ENCODE measurements around the gene HSD11B2.

HSD11B2 gene

DNA sequence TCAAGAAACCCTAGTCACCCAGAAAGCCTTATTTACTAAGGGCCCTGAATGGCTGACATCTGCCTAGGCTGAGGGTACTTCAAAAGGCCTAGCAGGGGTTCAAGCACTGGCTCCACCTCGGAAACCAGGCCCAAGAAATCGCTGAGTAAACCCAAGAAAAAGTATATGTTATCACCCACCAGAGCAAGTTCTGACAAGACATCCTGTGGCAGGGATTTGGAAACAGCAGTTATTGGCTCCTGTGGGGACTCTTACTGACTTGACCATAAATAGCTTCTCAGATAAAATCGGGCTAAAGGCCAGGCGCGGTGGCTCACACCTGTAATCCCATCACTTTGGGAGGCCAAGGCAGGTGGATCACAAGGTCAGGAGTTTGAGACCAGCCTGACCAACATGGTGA lies 37.8 kb downstream of the HSD11B2 start:
- Histone ChIP-seq H3K9me3 (ENCODE audit: control insufficient read depth in 5 of 5, low read length in 5 of 5) (no peaks in the 10 kb centered on the region), H3K4me3 (ENCODE audit: low read depth in 1 of 5, low read length in 5 of 5) (no peak overlapping the region), H3K4me1 (ENCODE audit: control insufficient read depth in 5 of 5, insufficient read depth in 5 of 5, low read length in 5 of 5) (peaks cover 7 to 56% (median 41%) of the 10 kb centered on the region in 5 donors), H3K27ac (ENCODE audit: low read depth, low read length) (no peak overlapping the region), H3K36me3 (ENCODE audit: control insufficient read depth in 5 of 5, insufficient read depth in 5 of 5, low read length in 5 of 5) (peaks cover 0 to 3% (median 0%) of the 10 kb centered on the region in 5 donors), H3K27me3 (ENCODE audit: control insufficient read depth in 5 of 5, insufficient read depth in 4 of 5, low read length in 5 of 5) (no peaks in the 10 kb centered on the region), H3K9ac (ENCODE audit: low read length in 5 of 5) (no peak overlapping the region)

GRCh38 chr16:67470359-67470758 lies 39.4 kb downstream of the HSD11B2 start:
- peak overlapping the region in 3 of 5 donors; percentile 5 to 44 (median 30) for H3K9ac ChIP-seq (ENCODE audit: low read length in 5 of 5)
- H3K4me1 ChIP-seq (ENCODE audit: control insufficient read depth in 5 of 5, insufficient read depth in 5 of 5, low read length in 5 of 5) = peaks cover 5 to 43% (median 40%) of the 10 kb centered on the region in 5 donors
- no peak overlapping the region for H3K27ac ChIP-seq (ENCODE audit: low read depth, low read length)
- no peaks in the 10 kb centered on the region for H3K9me3 ChIP-seq (ENCODE audit: control insufficient read depth in 5 of 5, low read length in 5 of 5)
- peaks cover 0 to 3% (median 0%) of the 10 kb centered on the region in 5 donors for H3K36me3 ChIP-seq (ENCODE audit: control insufficient read depth in 5 of 5, insufficient read depth in 5 of 5, low read length in 5 of 5)
- no peak overlapping the region for H3K4me3 ChIP-seq (ENCODE audit: low read depth in 1 of 5, low read length in 5 of 5)
- no peaks in the 10 kb centered on the region for H3K27me3 ChIP-seq (ENCODE audit: control insufficient read depth in 5 of 5, insufficient read depth in 4 of 5, low read length in 5 of 5)

DNA sequence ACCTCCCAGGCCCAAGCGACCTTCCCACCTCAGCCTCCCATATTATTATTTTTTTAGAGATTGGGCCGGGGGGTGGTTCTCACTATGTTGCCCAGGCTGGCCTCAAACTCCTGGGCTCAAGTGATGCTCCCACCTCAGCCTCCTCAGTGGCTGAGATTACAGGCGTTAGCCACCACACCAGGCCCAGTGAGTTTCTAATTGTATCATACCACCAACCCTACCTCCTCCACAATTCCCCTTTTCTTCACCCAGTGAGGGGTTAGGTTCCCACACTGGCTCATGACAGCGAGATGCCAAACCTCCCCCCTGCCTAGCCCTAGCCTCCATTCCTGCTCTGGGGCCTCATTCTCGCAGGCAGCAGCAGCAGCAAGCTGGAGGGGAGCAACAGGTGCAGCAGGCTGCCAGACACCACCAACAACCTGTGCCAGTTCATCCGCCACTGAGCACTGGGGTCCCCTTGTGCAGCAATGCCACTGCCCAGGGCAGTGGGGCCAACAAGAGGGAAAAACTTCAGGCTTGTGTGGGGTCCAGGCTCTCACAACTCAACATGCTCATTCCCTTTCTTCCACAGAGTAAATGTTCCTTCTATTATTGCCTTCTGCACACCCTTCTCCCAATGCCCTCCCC lies 41.0 kb downstream of the HSD11B2 start:
- Histone ChIP-seq H3K4me3 (ENCODE audit: low read depth in 1 of 5, low read length in 5 of 5) (no peak overlapping the region), H3K27ac (ENCODE audit: low read depth, low read length) (no peak overlapping the region), H3K4me1 (ENCODE audit: control insufficient read depth in 5 of 5, insufficient read depth in 5 of 5, low read length in 5 of 5) (peaks cover 2 to 49% (median 35%) of the 10 kb centered on the region in 5 donors), H3K36me3 (ENCODE audit: control insufficient read depth in 5 of 5, insufficient read depth in 5 of 5, low read length in 5 of 5) (peaks cover 0 to 3% (median 0%) of the 10 kb centered on the region in 5 donors), H3K9me3 (ENCODE audit: control insufficient read depth in 5 of 5, low read length in 5 of 5) (no peaks in the 10 kb centered on the region), H3K9ac (ENCODE audit: low read length in 5 of 5) (peak overlapping the region in 1 of 5 donors; percentile 42), H3K27me3 (ENCODE audit: control insufficient read depth in 5 of 5, insufficient read depth in 4 of 5, low read length in 5 of 5) (no peaks in the 10 kb centered on the region)

- peaks cover 2 to 53% (median 43%) of the 10 kb centered on the region in 5 donors for H3K4me1 ChIP-seq (ENCODE audit: control insufficient read depth in 5 of 5, insufficient read depth in 5 of 5, low read length in 5 of 5)
- H3K36me3 ChIP-seq (ENCODE audit: control insufficient read depth in 5 of 5, insufficient read depth in 5 of 5, low read length in 5 of 5) = peaks cover 0 to 3% (median 0%) of the 10 kb centered on the region in 5 donors
- H3K9me3 ChIP-seq (ENCODE audit: control insufficient read depth in 5 of 5, low read length in 5 of 5) = no peaks in the 10 kb centered on the region
- no peak overlapping the region for H3K9ac ChIP-seq (ENCODE audit: low read length in 5 of 5)
- no peak overlapping the region for H3K4me3 ChIP-seq (ENCODE audit: low read depth in 1 of 5, low read length in 5 of 5)
- no peaks in the 10 kb centered on the region for H3K27me3 ChIP-seq (ENCODE audit: control insufficient read depth in 5 of 5, insufficient read depth in 4 of 5, low read length in 5 of 5)
- no peak overlapping the region for H3K27ac ChIP-seq (ENCODE audit: low read depth, low read length)
Observed at GRCh38 chr16:67474551-67475455, 43.9 kb downstream of the HSD11B2 start.

DNA sequence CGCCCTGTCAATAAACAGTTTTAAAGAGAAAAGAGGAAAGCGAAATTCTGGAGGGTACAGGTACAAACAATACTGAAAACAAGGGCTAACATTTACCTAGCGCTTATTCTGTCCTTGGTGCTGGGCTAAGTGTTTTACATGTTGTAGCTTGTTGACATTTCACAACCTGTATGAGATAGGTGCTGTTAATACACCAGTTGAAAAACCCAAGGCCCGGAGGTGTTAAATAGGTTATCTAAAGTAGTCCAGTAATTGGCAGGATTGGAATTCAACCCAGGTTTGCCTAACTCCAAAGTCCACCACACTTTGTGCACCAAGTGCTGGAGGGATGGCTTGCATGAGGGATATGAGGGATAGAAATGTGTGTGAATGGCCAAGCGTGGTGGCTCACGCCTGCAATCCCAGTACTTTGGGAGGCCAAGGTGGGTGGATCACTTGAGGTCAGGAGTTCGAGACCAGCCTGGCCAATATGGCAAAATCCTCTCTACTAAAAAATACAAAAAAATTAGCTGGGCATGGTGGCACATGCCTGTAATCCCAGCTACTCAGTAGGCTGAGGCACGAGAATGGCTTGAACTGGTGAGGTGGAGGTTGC lies 47.1 kb downstream of the HSD11B2 start:
- H3K9me3 ChIP-seq (ENCODE audit: control insufficient read depth in 5 of 5, low read length in 5 of 5) = no peaks in the 10 kb centered on the region
- peaks cover 0 to 3% (median 0%) of the 10 kb centered on the region in 5 donors for H3K36me3 ChIP-seq (ENCODE audit: control insufficient read depth in 5 of 5, insufficient read depth in 5 of 5, low read length in 5 of 5)
- no peaks in the 10 kb centered on the region for H3K27me3 ChIP-seq (ENCODE audit: control insufficient read depth in 5 of 5, insufficient read depth in 4 of 5, low read length in 5 of 5)
- no peak overlapping the region for H3K4me3 ChIP-seq (ENCODE audit: low read depth in 1 of 5, low read length in 5 of 5)
- no peak overlapping the region for H3K9ac ChIP-seq (ENCODE audit: low read length in 5 of 5)
- peaks cover 2 to 63% (median 44%) of the 10 kb centered on the region in 5 donors for H3K4me1 ChIP-seq (ENCODE audit: control insufficient read depth in 5 of 5, insufficient read depth in 5 of 5, low read length in 5 of 5)
- no peak overlapping the region for H3K27ac ChIP-seq (ENCODE audit: low read depth, low read length)

GRCh38 chr16:67480833-67481560 lies 50.1 kb downstream of the HSD11B2 start, which contains the start of gene ATP6V0D1:
Gene ATP6V0D1, minus strand, starts transcription at chr16:67481157. Its CDS starts 71 bp downstream, at chr16:67481086.
- H3K4me3 ChIP-seq (ENCODE audit: low read depth in 1 of 5, low read length in 5 of 5) = peak within 1 kb of the TSS; percentile 90 to 98 (median 95)
- no peaks in the 10 kb centered on the region for H3K9me3 ChIP-seq (ENCODE audit: control insufficient read depth in 5 of 5, low read length in 5 of 5)
- H3K4me1 ChIP-seq (ENCODE audit: control insufficient read depth in 5 of 5, insufficient read depth in 5 of 5, low read length in 5 of 5) = peaks cover 2 to 45% (median 41%) of the 10 kb centered on the region in 5 donors
- peaks cover 0 to 14% (median 7%) of the 10 kb centered on the region in 5 donors for H3K36me3 ChIP-seq (ENCODE audit: control insufficient read depth in 5 of 5, insufficient read depth in 5 of 5, low read length in 5 of 5)
- no peaks in the 10 kb centered on the region for H3K27me3 ChIP-seq (ENCODE audit: control insufficient read depth in 5 of 5, insufficient read depth in 4 of 5, low read length in 5 of 5)
- peak within 1 kb of the TSS; percentile 99 for H3K27ac ChIP-seq (ENCODE audit: low read depth, low read length)
- peak within 1 kb of the TSS; percentile 77 to 99 (median 99) for H3K9ac ChIP-seq (ENCODE audit: low read length in 5 of 5)

DNA sequence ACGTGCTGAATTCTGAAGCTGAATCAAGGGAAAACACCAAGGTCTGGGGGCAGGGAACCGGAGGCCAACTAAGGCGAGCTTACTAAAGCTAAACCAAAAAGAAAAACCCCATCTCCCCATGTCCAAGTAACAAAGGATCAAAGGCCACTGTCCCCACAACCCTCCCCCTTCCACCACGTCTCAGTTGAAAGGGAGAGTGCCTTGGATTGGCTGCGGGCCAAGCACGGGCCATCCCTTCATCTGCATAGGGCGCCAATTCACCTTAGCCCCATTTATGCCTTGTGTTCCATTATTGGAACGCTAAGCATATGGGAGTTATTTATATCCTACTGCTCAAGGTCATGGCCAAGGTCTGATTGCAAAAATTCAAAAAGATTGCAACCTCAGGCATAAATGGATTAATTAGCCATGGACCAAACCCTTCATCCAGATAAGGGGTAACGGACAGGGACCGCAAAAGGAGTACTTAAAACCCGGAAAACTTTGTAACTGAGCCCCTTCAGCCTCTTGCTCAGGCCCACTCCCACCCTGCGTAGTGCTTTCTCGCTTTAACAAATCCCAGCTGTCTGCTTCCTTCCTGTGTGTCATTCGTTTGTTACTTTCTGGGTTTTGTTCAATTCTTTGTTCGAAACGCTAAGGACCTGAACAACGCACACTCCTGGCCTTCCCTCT lies 50.8 kb downstream of the HSD11B2 start:
- Histone ChIP-seq H3K4me1 (ENCODE audit: control insufficient read depth in 5 of 5, insufficient read depth in 5 of 5, low read length in 5 of 5) (peaks cover 2 to 46% (median 42%) of the 10 kb centered on the region in 5 donors), H3K27ac (ENCODE audit: low read depth, low read length) (peak overlapping the region; percentile 75), H3K9ac (ENCODE audit: low read length in 5 of 5) (peak overlapping the region; percentile 76 to 80 (median 78)), H3K36me3 (ENCODE audit: control insufficient read depth in 5 of 5, insufficient read depth in 5 of 5, low read length in 5 of 5) (peaks cover 0 to 14% (median 7%) of the 10 kb centered on the region in 5 donors), H3K9me3 (ENCODE audit: control insufficient read depth in 5 of 5, low read length in 5 of 5) (no peaks in the 10 kb centered on the region), H3K27me3 (ENCODE audit: control insufficient read depth in 5 of 5, insufficient read depth in 4 of 5, low read length in 5 of 5) (no peaks in the 10 kb centered on the region), H3K4me3 (ENCODE audit: low read depth in 1 of 5, low read length in 5 of 5) (peak overlapping the region; percentile 84 to 98 (median 94))

DNA sequence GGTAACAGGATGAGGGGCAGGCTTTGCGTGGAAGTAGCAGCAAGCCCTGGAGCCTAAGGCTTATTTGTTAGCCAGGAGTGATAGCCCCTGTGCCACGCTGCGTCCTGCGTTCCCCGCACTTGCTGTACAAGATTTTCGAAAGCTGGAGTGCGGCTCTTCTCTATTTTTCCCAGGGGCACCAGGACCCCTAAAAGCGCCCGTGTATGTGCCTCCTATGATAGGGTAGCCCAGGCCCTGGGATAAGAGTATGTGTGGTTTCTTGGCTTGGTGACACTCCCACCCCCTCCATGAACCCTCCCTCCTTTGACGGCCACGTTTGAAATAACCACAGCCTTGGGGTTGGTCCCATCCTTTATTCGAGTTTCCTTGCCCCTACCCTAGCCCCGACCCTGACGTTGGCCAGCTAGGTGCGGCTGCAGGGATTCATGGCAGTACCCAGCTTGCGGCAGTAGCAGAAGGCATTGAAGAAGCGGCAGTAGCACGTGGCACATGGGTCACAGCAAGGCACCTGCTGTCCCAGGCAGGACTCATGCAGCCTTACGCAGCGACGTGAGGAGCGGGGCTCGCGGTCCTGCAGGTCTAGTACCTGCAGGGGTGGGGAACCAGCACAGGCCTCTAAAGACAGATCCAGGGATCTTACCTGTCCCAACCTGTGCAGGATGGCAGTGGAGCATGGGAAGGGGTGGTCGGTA lies 51.5 kb downstream of the HSD11B2 start:
- no peaks in the 10 kb centered on the region for H3K27me3 ChIP-seq (ENCODE audit: control insufficient read depth in 5 of 5, insufficient read depth in 4 of 5, low read length in 5 of 5)
- peak overlapping the region; percentile 84 to 98 (median 94) for H3K4me3 ChIP-seq (ENCODE audit: low read depth in 1 of 5, low read length in 5 of 5)
- peak overlapping the region in 4 of 5 donors; percentile 76 to 80 (median 78) for H3K9ac ChIP-seq (ENCODE audit: low read length in 5 of 5)
- H3K9me3 ChIP-seq (ENCODE audit: control insufficient read depth in 5 of 5, low read length in 5 of 5) = no peaks in the 10 kb centered on the region
- H3K27ac ChIP-seq (ENCODE audit: low read depth, low read length) = no peak overlapping the region
- peaks cover 2 to 52% (median 43%) of the 10 kb centered on the region in 5 donors for H3K4me1 ChIP-seq (ENCODE audit: control insufficient read depth in 5 of 5, insufficient read depth in 5 of 5, low read length in 5 of 5)
- peaks cover 0 to 14% (median 7%) of the 10 kb centered on the region in 5 donors for H3K36me3 ChIP-seq (ENCODE audit: control insufficient read depth in 5 of 5, insufficient read depth in 5 of 5, low read length in 5 of 5)

All from subcutaneous abdominal adipose tissue (tissue), 5 donors.